K562 (cell line): Measurements from ENCODE around the gene LILRB3. TPM values are rescaled to one million over a fixed set of nuclear protein-coding genes. Genes with fewer than 3 reads are reported as not detected.

Experiments
- ARNT ChIP-seq, 2 experiments: fragments of 450-650 bp; IDR thresholded peaks; 2 replicates each; pipeline ENCODE4 v1.6.1; 2016; ENCODE audit warnings: mild to moderate bottlenecking in 1 of 2
- GABPA ChIP-seq: fragments of 200-800 bp; sonication (Bioruptor generic); conservative IDR thresholded peaks from 2 replicates; pipeline ENCODE4 v1.6.1; 2016; ENCODE audit warnings: low read depth, missing genetic modification characterization, missing compliant biosample characterization
- KLF1 ChIP-seq: fragments of 450-650 bp; IDR thresholded peaks from 2 replicates; pipeline ENCODE4 v1.6.1; 2016; ENCODE audit warnings: missing genetic modification characterization, missing compliant biosample characterization
- KLF6 ChIP-seq: fragments of 250-450 bp; sonication (Bioruptor Pico); IDR thresholded peaks from 2 replicates; pipeline ENCODE4 v1.4.0; 2020; ENCODE audit warnings: mild to moderate bottlenecking, moderate library complexity, borderline replicate concordance
- MAFG ChIP-seq: fragments of 450-650 bp; conservative IDR thresholded peaks from 2 replicates; pipeline ENCODE4 v1.6.1; 2016; ENCODE audit warnings: missing genetic modification characterization, missing compliant biosample characterization
- NBN ChIP-seq: fragments of 450-650 bp; IDR thresholded peaks from 2 replicates; pipeline ENCODE4 v1.6.1; 2016; ENCODE audit warnings: low read depth, mild to moderate bottlenecking
- NEUROD1 ChIP-seq: fragments of 150-350 bp; IDR thresholded peaks from 2 replicates; pipeline ENCODE4 v1.6.1; 2014; ENCODE audit warnings: borderline replicate concordance, low read length, low read depth; ENCODE audit not compliant: partially characterized antibody
- POLR3G ChIP-seq: IDR thresholded peaks from 2 replicates; pipeline ENCODE4 v1.6.1; 2011; ENCODE audit not compliant: insufficient read length, insufficient replicate concordance; ENCODE audit errors: extremely low read depth
- PRMT5 ChIP-seq: sonication (generic); formaldehyde crosslinking; IDR thresholded peaks from 2 replicates; pipeline ENCODE4 v1.5.0; 2020; ENCODE audit warnings: missing genetic modification reagents
- PTRF ChIP-seq: fragments of 450-650 bp; IDR thresholded peaks from 2 replicates; pipeline ENCODE4 v1.6.1; 2016; ENCODE audit warnings: mild to moderate bottlenecking, missing genetic modification characterization, missing compliant biosample characterization
- PTTG1 ChIP-seq: fragments of 450-650 bp; IDR thresholded peaks from 2 replicates; pipeline ENCODE4 v1.6.1; 2016; ENCODE audit warnings: low read depth, mild to moderate bottlenecking, missing genetic modification characterization, missing compliant biosample characterization
- RB1 ChIP-seq: fragments of 450-650 bp; IDR thresholded peaks from 2 replicates; pipeline ENCODE4 v1.6.1; 2017; ENCODE audit warnings: low read depth, mild to moderate bottlenecking
- RBM17 ChIP-seq: fragments of 200-400 bp; formaldehyde crosslinking; IDR thresholded peaks from 2 replicates; pipeline ENCODE4 v1.6.1; 2017; ENCODE audit warnings: low read depth, mild to moderate bottlenecking, low read length, borderline replicate concordance
- RBM25 ChIP-seq: fragments of 200-400 bp; formaldehyde crosslinking; IDR thresholded peaks from 2 replicates; pipeline ENCODE4 v1.6.1; 2018; ENCODE audit warnings: low read length, low read depth, moderate library complexity; ENCODE audit not compliant: severe bottlenecking
- SMAD2 ChIP-seq: fragments of 150-350 bp; IDR thresholded peaks from 2 replicates; pipeline ENCODE4 v1.6.1; 2014; ENCODE audit warnings: low read depth, mild to moderate bottlenecking, low read length
- SP1 ChIP-seq: sonication (generic); formaldehyde crosslinking; IDR thresholded peaks from 2 replicates; pipeline ENCODE4 v1.8.1; 2022; ENCODE audit warnings: mild to moderate bottlenecking, missing genetic modification reagents
- TAL1 ChIP-seq: fragments of 450-650 bp; IDR thresholded peaks from 2 replicates; pipeline ENCODE4 v1.6.1; 2016; ENCODE audit warnings: mild to moderate bottlenecking
- TCF7 ChIP-seq: sonication (generic); IDR thresholded peaks from 2 replicates; pipeline ENCODE4 v1.6.1; 2016; ENCODE audit warnings: antibody characterized with exemption, borderline replicate concordance
- ZBTB17 ChIP-seq: fragments of 450-650 bp; formaldehyde crosslinking; IDR thresholded peaks from 2 replicates; pipeline ENCODE4 v1.4.0; 2020; ENCODE audit warnings: mild to moderate bottlenecking
- ZNF124 ChIP-seq: sonication (generic); formaldehyde crosslinking; IDR thresholded peaks from 2 replicates; pipeline ENCODE4 v1.8.1; 2022; ENCODE audit warnings: missing genetic modification reagents
- ZNF239 ChIP-seq: fragments of 250-450 bp; sonication (Bioruptor Pico); IDR thresholded peaks from 2 replicates; pipeline ENCODE4 v1.4.0; 2020; ENCODE audit warnings: mild to moderate bottlenecking
- polyA plus RNA-seq, 8 experiments: library from polyadenylated mRNA; depleted of rRNA in 4 of 8; stranded (reverse) in 5 of 8; unstranded in 3 of 8; fragments of >200 nt; fragmentation: Nextera tagmentation in 2 of 8; fragmentation: Illumina TruSeq in 1 of 8; extraction: Ambion mirVana in 2 of 8; extraction: Trizol in 1 of 8; gene quantifications; 2 replicates each; pipeline versions ENCODE4 v1.2.1 to v1.2.3, GENCODE V29; 2011 to 2014; ENCODE audit warnings: inconsistent platforms in 1 of 8, missing spikeins in 1 of 8
- total RNA-seq, 7 experiments: library from RNA; depleted of rRNA in 6 of 7; stranded (reverse); fragments of >200 nt in 6 of 7; fragmentation: Illumina TruSeq in 2 of 7; extraction: Trizol in 2 of 7; gene quantifications; 2 replicates each; pipeline versions ENCODE4 v1.2.1 to v1.2.3, GENCODE V29; 2011 to 2021; ENCODE audit warnings: low replicate concordance in 1 of 7
- TF ChIP-seq, protein P1 (sequence below): fragments of 250-450 bp; sonication (Bioruptor Pico); IDR thresholded peaks from 2 replicates; pipeline ENCODE4 v1.5.0; 2022; ENCODE audit warnings: mild to moderate bottlenecking
- TF ChIP-seq, protein P2 (sequence below): sonication (generic); formaldehyde crosslinking; IDR thresholded peaks from 2 replicates; pipeline ENCODE4 v1.8.0; 2022; ENCODE audit warnings: mild to moderate bottlenecking, missing genetic modification reagents

LILRB3 gene
- total and polyA plus RNA-seq, 9 of the 15 experiments (the other 6 are each of a cell fraction or from before 2014, with no cell fraction given): 0.01 to 0.09 TPM; not detected in 7

DNA sequence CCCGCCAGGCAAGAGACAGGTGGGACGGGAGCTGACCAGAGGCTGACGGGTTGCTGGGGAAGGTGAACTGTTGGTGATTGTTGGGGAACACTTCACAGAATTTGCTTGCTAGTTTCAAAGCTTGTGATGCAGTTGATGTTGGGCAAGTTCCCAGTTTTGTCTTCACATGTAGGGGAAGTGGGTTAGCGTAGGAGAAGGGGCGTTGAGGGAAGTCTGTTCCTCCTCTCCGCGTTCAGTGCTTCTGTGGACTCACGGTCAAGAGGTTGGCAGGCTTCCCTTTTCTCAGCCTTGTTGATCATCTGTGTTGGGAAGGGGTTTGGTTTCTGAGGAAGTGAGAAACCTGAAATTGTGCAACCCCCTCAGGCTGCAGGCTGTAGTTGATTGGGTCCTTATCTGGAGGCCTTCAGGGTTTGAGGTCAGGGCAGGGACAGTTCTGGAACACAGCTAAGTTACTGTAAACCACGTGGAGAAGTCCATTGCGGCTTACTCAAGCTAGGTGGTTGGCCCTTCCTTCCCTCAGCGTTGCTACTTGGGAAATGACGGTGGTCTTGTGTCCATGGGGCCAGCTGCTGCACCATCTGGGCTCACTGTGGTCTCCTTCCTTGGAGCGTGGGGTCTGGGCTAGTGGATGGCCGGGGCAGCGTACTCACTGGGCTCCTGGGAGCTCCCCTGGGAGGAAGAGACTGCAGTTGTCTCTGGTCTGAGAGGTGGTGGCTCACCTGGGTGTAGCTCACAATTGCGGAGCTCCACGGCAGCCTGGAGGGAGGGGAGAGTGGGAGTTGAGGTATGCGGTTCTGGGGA, 14.6 kb downstream of the LILRB3 start (continued):
- TF ChIP-seq, protein P1, sequence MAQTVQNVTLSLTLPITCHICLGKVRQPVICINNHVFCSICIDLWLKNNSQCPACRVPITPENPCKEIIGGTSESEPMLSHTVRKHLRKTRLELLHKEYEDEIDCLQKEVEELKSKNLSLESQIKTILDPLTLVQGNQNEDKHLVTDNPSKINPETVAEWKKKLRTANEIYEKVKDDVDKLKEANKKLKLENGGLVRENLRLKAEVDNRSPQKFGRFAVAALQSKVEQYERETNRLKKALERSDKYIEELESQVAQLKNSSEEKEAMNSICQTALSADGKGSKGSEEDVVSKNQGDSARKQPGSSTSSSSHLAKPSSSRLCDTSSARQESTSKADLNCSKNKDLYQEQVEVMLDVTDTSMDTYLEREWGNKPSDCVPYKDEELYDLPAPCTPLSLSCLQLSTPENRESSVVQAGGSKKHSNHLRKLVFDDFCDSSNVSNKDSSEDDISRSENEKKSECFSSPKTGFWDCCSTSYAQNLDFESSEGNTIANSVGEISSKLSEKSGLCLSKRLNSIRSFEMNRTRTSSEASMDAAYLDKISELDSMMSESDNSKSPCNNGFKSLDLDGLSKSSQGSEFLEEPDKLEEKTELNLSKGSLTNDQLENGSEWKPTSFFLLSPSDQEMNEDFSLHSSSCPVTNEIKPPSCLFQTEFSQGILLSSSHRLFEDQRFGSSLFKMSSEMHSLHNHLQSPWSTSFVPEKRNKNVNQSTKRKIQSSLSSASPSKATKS (CRISPR knock-in tag): no peak
- no peak for TF ChIP-seq RBM25
- no peak for TF ChIP-seq PTTG1 (tag)
- TF ChIP-seq ZBTB17: peak; percentile 9; the same call in 1 of the 2 replicates
- TF ChIP-seq, protein P2, sequence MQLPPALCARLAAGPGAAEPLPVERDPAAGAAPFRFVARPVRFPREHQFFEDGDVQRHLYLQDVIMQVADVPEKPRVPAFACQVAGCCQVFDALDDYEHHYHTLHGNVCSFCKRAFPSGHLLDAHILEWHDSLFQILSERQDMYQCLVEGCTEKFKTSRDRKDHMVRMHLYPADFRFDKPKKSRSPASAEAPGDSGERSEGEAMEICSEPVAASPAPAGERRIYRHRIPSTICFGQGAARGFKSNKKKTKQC (CRISPR knock-in tag): no peak; the same call in 1 of the 2 replicates
- peak; percentile 87 for TF ChIP-seq TAL1
- no peak for TF ChIP-seq KLF6 (CRISPR knock-in tag)
- peak; percentile 70 for TF ChIP-seq GABPA (tag)
- TF ChIP-seq POLR3G: no peak
- peak; percentile 16; the same call in 1 of the 2 replicates for TF ChIP-seq ZNF239 (CRISPR knock-in tag)
- TF ChIP-seq TCF7: no peak
- TF ChIP-seq ARNT (IDR thresholded peaks at IDR 0.05): peak; percentile 66 to 86; a peak in 2 of 4 replicates
- TF ChIP-seq NEUROD1: no peak
- TF ChIP-seq RB1: 0 out of 2 replicates have a peak, but pooled peaks have one; percentile 5
- TF ChIP-seq SP1 (CRISPR knock-in tag): peak; percentile 86
- TF ChIP-seq ZNF124: no peak
- TF ChIP-seq KLF1 (tag): no peak; the same call in 1 of the 2 replicates
- no peak for TF ChIP-seq RBM17
- TF ChIP-seq MAFG (tag): no peak
- no peak for TF ChIP-seq PTRF (tag)
- TF ChIP-seq PRMT5: no peak
- no peak for TF ChIP-seq SMAD2
- TF ChIP-seq NBN: peak; percentile 97
